Spinal cord (tissue), 10 donors: ENCODE measurements around the gene CPT2. TPM values are rescaled to one million over a fixed set of nuclear protein-coding genes. Genes with fewer than 3 reads are reported as not detected.

ENCODE experiments used
- DNase-seq, 6 donors: peaks; one replicate each; pipeline versions ENCODE4 v3.0.0 to v3.0.0-alpha.2; 2013 to 2015; ENCODE audit warnings: low spot score in 6 of 6, low read depth in 4 of 6
- H3K27ac ChIP-seq: one replicate; pipeline ENCODE4 v1.5.1; 2013; ENCODE audit warnings: low read depth, low read length, control low read depth
- H3K27me3 ChIP-seq: one replicate; pipeline ENCODE4 v1.6.1; 2013; ENCODE audit warnings: low read length; ENCODE audit not compliant: control insufficient read depth, insufficient read depth
- H3K36me3 ChIP-seq: one replicate; pipeline ENCODE4 v1.6.1; 2013; ENCODE audit warnings: low read length; ENCODE audit not compliant: control insufficient read depth, insufficient read depth
- H3K4me1 ChIP-seq: one replicate; pipeline ENCODE4 v1.6.1; 2013; ENCODE audit warnings: low read length; ENCODE audit not compliant: control insufficient read depth, insufficient read depth
- H3K4me3 ChIP-seq: one replicate; pipeline ENCODE4 v1.5.1; 2013; ENCODE audit warnings: low read depth, low read length, control low read depth
- H3K9me3 ChIP-seq: one replicate; pipeline ENCODE4 v1.6.1; 2013; ENCODE audit warnings: low read length; ENCODE audit not compliant: control insufficient read depth, insufficient read depth
- WGBS: methylation state at CpG from one replicate; pipeline ENCODE4 v1.1.5; 2013; ENCODE audit warnings: missing lambda C conversion rate; ENCODE audit not compliant: insufficient coverage; 5-methylcytosine and 5-hydroxymethylcytosine counted together
- polyA plus RNA-seq, 2 donors: library from polyadenylated mRNA; unstranded; fragments of 120-200 nt; gene quantifications; one replicate each; pipeline ENCODE4 v1.2.1, GENCODE V29; 2013; ENCODE audit not compliant: insufficient read length in 2 of 2
- total RNA-seq, 2 donors: library from RNA; depleted of rRNA in 1 of 2; stranded (reverse); fragments of 120-200 nt in 1 of 2; fragments of >200 nt in 1 of 2; gene quantifications; one replicate each; pipeline versions ENCODE4 v1.2.3 to v1.2.4, GENCODE V29; 2013 to 2014
- donor health status: healthy.

CPT2 gene
- total and polyA plus RNA-seq, 4 donors: 13.5 to 23.6 (median 17.2) TPM

DNA sequence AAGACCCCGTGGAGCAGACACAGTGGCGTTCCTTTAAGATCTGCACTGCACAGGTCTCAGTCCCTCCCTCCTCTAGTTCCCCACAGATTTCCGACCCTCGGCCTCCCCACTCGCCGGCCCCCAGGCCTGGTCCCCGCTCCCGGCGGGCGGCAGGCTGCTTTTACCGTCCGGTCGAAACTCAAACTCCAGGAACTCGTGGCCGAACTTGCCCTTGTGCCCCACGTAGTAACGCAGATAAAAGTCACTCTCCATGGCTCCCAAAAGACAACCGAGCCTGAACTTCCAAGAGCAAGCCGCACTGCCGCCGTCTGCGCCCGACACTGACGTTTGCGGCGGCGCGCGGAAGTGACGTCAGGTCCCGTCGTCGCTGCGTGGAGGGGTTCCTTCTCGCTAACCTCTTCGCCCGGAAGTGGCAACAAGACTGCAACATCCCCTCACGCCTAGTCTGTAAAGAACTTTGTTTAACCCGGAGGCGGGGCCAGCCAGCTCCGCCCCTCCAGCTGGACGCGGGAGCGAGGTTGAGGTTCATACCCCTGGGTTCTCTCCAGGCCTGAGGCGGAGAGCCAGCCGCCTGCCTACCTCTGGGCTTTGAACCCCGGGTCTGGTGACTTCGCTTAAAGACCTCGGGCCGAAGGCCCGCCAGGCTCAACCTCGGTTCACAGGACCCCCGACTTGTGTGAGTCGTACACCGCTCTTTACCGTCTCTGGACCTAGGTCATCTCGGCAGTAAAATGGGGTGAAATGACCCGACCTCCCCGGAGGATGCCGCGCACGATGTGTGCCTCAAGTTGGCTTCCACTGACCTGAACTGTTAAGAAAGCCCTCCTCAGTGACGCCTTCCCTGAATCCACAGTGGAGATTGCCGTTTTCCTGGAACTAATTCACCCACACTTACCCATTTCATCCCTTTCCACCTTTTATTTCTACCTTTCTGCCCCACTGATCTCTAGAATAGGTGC lies 41.9 kb downstream of the CPT2 start, which contains the start of gene MAGOH:
TSS of gene MAGOH (minus strand) at position 322 of the 959 bp plus-strand sequence. CDS start at position 252, 70 bp downstream.
- Histone ChIP-seq H3K4me3 (peak within 1 kb of the TSS; percentile 96), H3K36me3 (peaks cover 7% of the 10 kb centered on the region), H3K27me3 (no peaks in the 10 kb centered on the region), H3K4me1 (peaks cover 17% of the 10 kb centered on the region), H3K9me3 (no peaks in the 10 kb centered on the region), H3K27ac (peak within 1 kb of the TSS; percentile 62)
- WGBS: 3% methylated on average over 63 of the region's 64 CpGs
- peak; percentile 84 to 98 (median 90) for DNase-seq

DNA sequence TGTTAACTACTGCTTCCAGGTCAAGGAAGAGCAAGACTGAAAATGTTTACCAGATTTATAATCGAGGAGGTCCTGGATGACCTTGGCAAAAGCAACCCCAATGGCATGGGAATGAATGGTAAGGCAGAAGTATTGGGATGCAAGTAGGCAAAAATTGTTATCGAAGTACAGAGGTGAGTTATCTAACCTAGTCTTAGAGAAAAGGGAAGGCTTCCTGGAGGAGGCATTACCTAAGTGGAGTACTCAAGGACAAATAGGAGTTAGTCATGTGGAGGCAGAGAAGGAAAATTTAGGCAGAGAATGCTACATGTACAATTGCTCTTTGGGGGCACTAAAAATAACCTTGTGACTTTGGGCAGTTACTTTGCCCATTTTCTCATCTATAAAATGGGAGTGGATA lies 45.2 kb downstream of the CPT2 start:
- no peaks in the 10 kb centered on the region for H3K27me3 ChIP-seq
- H3K4me1 ChIP-seq: peaks cover 17% of the 10 kb centered on the region
- H3K36me3 ChIP-seq: peaks cover 3% of the 10 kb centered on the region
- no peak overlapping the region for H3K27ac ChIP-seq
- no peak overlapping the region for H3K4me3 ChIP-seq
- no peaks in the 10 kb centered on the region for H3K9me3 ChIP-seq
- DNase-seq: no peak
- WGBS: 89% methylated on average over 2 of the region's 2 CpGs

DNA sequence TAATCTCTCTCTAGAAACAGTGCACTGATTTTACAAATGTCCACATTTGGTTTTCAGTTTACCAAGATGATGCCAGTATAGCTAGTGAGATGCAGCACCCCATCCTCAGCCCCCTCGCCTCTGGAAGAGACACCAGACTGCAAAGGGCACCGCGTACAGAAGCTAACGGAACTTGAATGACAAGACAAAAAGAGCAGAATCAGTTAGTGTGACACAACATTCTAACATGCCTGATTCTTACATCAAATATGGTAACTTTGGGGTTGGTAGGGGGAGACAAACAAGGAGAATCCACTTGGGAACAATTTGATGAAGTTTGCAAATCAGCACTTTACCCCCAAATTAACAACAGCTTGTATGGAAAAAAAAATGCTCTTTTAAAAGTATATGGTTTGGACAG lies 45.8 kb downstream of the CPT2 start:
- WGBS: no CpG with 5 or more reads among the region's 4 CpGs
- H3K4me1 ChIP-seq: peaks cover 11% of the 10 kb centered on the region

DNA sequence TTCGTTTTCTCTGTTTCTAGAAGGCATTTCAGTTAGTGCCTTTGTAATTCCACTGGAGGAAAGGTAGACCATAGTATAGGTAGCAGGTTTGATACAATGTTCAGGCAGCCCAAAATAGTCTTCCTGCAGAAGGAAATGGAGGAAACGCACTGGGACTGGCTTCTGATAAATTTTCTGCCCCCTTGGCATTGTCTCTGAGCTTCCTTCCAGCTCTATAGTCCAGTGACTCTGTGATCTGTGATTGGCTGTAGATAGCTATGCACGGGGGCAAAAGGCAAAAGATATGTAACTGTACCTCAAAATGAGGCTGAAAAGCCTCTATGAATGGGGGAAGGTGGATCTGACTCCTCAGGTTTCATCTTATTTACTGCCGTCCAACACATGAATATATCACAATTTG lies 47.5 kb downstream of the CPT2 start:
- Histone ChIP-seq H3K4me1 (peaks cover 1% of the 10 kb centered on the region), H3K36me3 (peaks cover 6% of the 10 kb centered on the region), H3K27ac (no peak overlapping the region), H3K27me3 (no peaks in the 10 kb centered on the region), H3K9me3 (no peaks in the 10 kb centered on the region), H3K4me3 (no peak overlapping the region)
- WGBS: 85% methylated on average over 2 of the region's 4 CpGs
- DNase-seq: no peak

More for the DNA sequence above, 45.8 kb downstream of the CPT2 start:
- Histone ChIP-seq H3K4me3 (no peak overlapping the region), H3K36me3 (peaks cover 3% of the 10 kb centered on the region), H3K27me3 (no peaks in the 10 kb centered on the region), H3K9me3 (no peaks in the 10 kb centered on the region), H3K27ac (no peak overlapping the region)
- no peak for DNase-seq

DNA sequence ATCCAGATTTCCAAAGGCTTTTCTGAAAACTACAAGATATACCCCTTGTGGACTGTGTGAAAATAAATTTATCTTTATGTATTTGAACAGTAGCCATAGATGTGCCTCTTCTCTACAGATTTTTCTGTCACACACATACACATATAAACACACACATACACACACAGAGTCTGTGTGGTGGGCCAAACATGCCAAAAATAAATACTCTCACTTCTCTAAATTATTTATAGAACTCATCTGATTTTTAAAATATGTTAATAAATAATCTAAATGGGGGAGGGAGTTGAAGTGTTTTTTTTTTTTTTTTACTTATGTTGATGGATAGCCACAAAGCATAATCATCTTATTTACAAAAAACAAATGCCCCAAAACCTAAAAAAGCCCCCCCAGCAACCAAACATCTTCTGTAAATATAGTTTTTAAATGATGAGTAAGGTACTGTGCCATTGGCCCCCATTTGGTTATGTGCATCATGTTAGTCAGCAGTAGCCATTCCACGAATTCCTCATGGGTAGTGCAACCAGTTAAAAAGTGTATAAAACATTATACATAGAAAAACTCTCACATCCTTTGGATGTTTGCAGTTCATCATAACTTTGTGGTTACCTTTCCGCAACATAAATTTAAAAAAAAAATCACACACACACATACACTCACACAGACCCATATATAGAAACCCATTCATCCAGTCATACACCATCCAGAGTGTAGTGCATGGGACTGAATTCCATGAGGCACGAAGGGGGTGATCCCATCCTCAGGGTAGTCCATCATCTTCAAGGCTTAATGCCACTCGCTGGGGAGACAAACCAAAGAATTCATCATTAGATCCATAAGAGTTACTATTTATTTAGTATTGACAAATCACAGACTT lies 49.9 kb downstream of the CPT2 start:
- Histone ChIP-seq H3K4me3 (no peak overlapping the region), H3K4me1 (peaks cover 4% of the 10 kb centered on the region), H3K27ac (no peak overlapping the region), H3K9me3 (no peaks in the 10 kb centered on the region), H3K27me3 (no peaks in the 10 kb centered on the region), H3K36me3 (peaks cover 29% of the 10 kb centered on the region)
- no peak for DNase-seq
- 90% methylated on average over 2 of the region's 4 CpGs for WGBS

DNA sequence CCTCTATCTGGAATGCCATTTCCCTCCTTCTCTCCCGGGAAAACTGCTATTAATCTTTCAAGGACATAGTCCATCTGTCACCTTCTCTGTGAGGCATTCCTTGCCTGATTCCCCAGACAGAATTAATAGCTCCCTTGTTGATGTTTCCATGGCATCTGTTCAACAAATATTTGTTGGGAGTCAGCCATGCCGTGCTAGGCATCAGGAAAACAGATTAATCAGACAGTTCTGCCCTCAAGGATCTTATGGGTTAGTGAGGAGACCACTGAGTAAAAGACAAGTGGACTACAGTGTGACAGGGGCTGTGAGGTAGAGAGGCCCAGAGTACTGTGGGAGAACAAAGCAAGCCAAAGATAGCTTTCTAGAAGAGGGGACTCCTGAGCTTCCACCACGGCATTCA lies 53.1 kb downstream of the CPT2 start:
- Histone ChIP-seq H3K4me3 (no peak overlapping the region), H3K4me1 (peaks cover 4% of the 10 kb centered on the region), H3K36me3 (peaks cover 43% of the 10 kb centered on the region), H3K27me3 (no peaks in the 10 kb centered on the region), H3K27ac (no peak overlapping the region), H3K9me3 (no peaks in the 10 kb centered on the region)
- peak in 2 of 6 donors; percentile 32 to 60 for DNase-seq
- WGBS: 12% methylated on average over 2 of the region's 3 CpGs

DNA sequence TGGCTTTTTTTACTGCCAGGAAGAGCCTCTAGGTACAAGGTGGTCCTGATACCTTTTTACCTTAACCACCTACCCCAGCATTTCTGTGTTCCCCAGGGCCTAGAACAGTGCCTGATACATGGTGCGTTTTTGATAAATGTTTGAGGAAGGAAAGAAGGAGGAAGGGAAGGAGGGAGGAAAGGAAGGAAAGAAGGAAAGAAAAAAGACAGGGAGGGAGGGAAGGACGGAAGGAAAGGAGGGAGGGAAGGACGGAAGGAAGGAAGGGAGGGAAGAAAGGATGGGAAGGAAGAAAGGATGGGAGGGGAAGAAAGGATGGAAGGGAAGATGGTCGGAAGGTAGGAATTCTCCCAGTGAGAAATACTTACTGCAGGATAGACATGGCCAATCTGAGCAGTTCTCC lies 53.7 kb downstream of the CPT2 start:
- no peak for DNase-seq
- no peaks in the 10 kb centered on the region for H3K27me3 ChIP-seq
- peaks cover 4% of the 10 kb centered on the region for H3K4me1 ChIP-seq
- no peak overlapping the region for H3K27ac ChIP-seq
- WGBS: 94% methylated on average over 4 of the region's 4 CpGs
- H3K36me3 ChIP-seq: peaks cover 49% of the 10 kb centered on the region
- H3K4me3 ChIP-seq: no peak overlapping the region
- no peaks in the 10 kb centered on the region for H3K9me3 ChIP-seq

DNA sequence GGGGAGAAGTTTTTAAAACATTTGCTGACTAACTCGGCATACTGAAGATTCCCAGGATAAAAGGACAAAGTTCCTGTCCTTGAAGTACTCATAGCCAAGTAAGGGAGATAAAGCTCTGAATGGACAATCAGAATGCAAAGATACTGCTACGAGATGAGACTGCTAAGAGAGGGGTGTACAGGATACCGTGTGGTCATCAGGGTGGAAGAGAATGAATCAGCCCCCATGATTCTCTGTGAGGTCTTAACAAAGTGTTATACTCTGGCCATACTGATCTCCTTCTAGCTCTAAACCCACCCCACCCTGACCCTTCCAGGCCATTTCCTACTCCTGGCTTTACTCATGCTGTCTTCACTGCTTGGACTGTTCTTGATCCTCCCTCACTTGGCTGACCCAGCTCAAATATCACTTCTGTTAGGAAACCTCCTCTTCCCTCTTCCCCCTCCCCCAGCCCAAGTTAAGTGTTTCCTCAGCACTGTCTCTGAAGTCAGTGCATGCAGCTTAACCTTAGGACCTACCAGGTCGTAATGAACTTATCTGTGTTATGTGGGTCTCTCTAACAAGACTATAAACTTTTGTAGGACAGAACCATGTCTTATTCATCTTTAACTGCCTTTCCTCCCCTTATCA lies 57.5 kb downstream of the CPT2 start:
- 75% methylated on average over 3 of the region's 4 CpGs for WGBS

DNA sequence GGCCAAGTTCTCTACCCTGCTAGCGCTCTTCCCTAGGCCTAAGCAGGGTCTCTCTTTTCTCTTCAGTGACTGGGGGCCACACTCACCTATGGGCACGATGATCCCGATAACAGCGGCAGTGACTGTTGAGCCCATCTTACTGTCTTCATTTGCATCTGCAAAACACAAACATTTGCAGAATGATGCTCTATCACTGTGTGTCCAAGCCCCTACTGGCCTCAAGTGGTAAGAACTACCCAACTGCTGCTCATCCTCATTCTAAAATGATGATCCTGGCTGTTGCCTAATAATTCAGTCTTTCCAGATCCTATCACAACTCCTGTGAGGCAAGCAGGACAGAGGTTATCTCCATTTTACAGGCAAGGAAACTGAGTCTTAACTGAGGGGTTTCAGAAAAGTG lies 58.4 kb downstream of the CPT2 start:
- Histone ChIP-seq H3K27me3 (no peaks in the 10 kb centered on the region), H3K27ac (no peak overlapping the region), H3K4me1 (no peaks in the 10 kb centered on the region), H3K36me3 (peaks cover 60% of the 10 kb centered on the region), H3K9me3 (no peaks in the 10 kb centered on the region), H3K4me3 (no peak overlapping the region)
- 100% methylated on average over 4 of the region's 4 CpGs for WGBS
- no peak for DNase-seq

More for the DNA sequence above, 57.5 kb downstream of the CPT2 start:
- H3K4me1 ChIP-seq: peaks cover 4% of the 10 kb centered on the region
- no peak for DNase-seq
- no peaks in the 10 kb centered on the region for H3K27me3 ChIP-seq
- H3K4me3 ChIP-seq: no peak overlapping the region
- peaks cover 60% of the 10 kb centered on the region for H3K36me3 ChIP-seq
- no peaks in the 10 kb centered on the region for H3K9me3 ChIP-seq
- no peak overlapping the region for H3K27ac ChIP-seq
